Panc1 (cell line): Measurements from ENCODE around the gene TARP.
A peak's percentile ranks its signal among the peaks of the same experiment; 100 is the strongest.

Experiments
- ATAC-seq: fragments of 200-7000 bp; cut with Tn5 transposase; 2 replicates; pipeline ENCODE4 v1.9.1; 2020; ENCODE audit warnings: mild to moderate bottlenecking, moderate library complexity
- BruUV-seq: library from RNA; stranded (reverse); fragments of 400-500 nt; replicated peaks from 2 replicates; lab custom pipeline; 2021; lab: Mats Ljungman, UMichigan
- CTCF ChIA-PET: fragments of 300-600 bp; sonication (Branson Sonifier 250); formaldehyde crosslinking; loops from one replicate; lab custom pipeline; 2022; ENCODE audit warnings: antibody characterized with exemption; lab: Charles Lee
- POLR2A ChIA-PET: fragments of 300-600 bp; sonication (Branson Sonifier 250); formaldehyde crosslinking; loops from one replicate; lab custom pipeline; 2022; ENCODE audit warnings: antibody characterized with exemption; lab: Charles Lee
- DNase-seq: peaks from one replicate; pipeline ENCODE4 v3.0.0-alpha.2; 2010; ENCODE audit warnings: low read depth, low spot score
- H3K27ac ChIP-seq: 2 replicates; pipeline ENCODE4 v1.5.1; 2011; ENCODE audit warnings: mild to moderate bottlenecking, low read length, inconsistent platforms
- H3K27me3 ChIP-seq: fragments of 200-500 bp; sonication (Bioruptor generic); 2 replicates; pipeline ENCODE4 v1.6.0; 2014; ENCODE audit warnings: low read length, inconsistent platforms; ENCODE audit not compliant: control insufficient read depth, insufficient read depth
- H3K36me3 ChIP-seq: fragments of 200-500 bp; sonication (Bioruptor generic); 2 replicates; pipeline ENCODE4 v1.5.1; 2014; ENCODE audit warnings: inconsistent platforms, mild to moderate bottlenecking, low read length, moderate library complexity; ENCODE audit not compliant: control insufficient read depth, insufficient read depth
- H3K4me1 ChIP-seq: 2 replicates; pipeline ENCODE4 v1.5.1; 2011; ENCODE audit warnings: inconsistent platforms, mild to moderate bottlenecking, low read length, moderate library complexity; ENCODE audit not compliant: control insufficient read depth, insufficient read depth
- H3K4me3 ChIP-seq, 2 experiments: 2 replicates each; pipeline ENCODE4 v1.5.1; 2011 to 2012; ENCODE audit warnings: low read depth in 2 of 2, low read length in 2 of 2, mild to moderate bottlenecking in 2 of 2, inconsistent platforms in 1 of 2, moderate library complexity in 1 of 2
- H3K9me3 ChIP-seq: fragments of 200-500 bp; sonication (Bioruptor generic); 2 replicates; pipeline ENCODE4 v1.5.1; 2014; ENCODE audit warnings: low read depth, mild to moderate bottlenecking, inconsistent platforms, low read length, moderate library complexity; ENCODE audit not compliant: control insufficient read depth, insufficient read depth
- POLR2AphosphoS5 ChIP-seq: IDR thresholded peaks from 2 replicates; pipeline ENCODE4 v1.6.1; 2012; ENCODE audit warnings: mild to moderate bottlenecking, low read depth, low read length, moderate library complexity
- SIN3A ChIP-seq: IDR thresholded peaks from 2 replicates; pipeline ENCODE4 v1.6.1; 2012; ENCODE audit warnings: low read depth, mild to moderate bottlenecking, low read length, moderate library complexity, borderline replicate concordance; ENCODE audit not compliant: insufficient read depth
- TCF7L2 ChIP-seq: IDR thresholded peaks from 2 replicates; pipeline ENCODE4 v1.6.1; 2011; ENCODE audit warnings: mild to moderate bottlenecking, low read depth, low read length, inconsistent platforms
- in situ Hi-C: cut with HindIII; loops from 2 replicates; pipeline ENCODE4 v1.10.0; 2016; ENCODE audit warnings: low sequenced_read_pairs, low pct_unique_long_range_greater_than_20kb
- intact Hi-C: fragments of 100-400 bp; cut with micrococcal nuclease; formaldehyde crosslinking; loops from one replicate; pipeline ENCODE4 v1.10.0; 2022; ENCODE audit not compliant: unreplicated experiment
- TF ChIP-seq, protein P1 (sequence below), 2 experiments: IDR thresholded peaks; 2 replicates each; pipeline ENCODE4 v1.6.1; 2011 to 2012; ENCODE audit warnings: low read depth in 2 of 2, control low read depth in 1 of 2, low read length in 1 of 2, mild to moderate bottlenecking in 1 of 2, moderate library complexity in 1 of 2; ENCODE audit not compliant: insufficient read depth in 1 of 2
- TF ChIP-seq, protein P2 (sequence below): fragments of 450-650 bp; IDR thresholded peaks from 2 replicates; pipeline ENCODE4 v1.5.1; 2017; ENCODE audit warnings: mild to moderate bottlenecking

Gene TARP

DNA sequence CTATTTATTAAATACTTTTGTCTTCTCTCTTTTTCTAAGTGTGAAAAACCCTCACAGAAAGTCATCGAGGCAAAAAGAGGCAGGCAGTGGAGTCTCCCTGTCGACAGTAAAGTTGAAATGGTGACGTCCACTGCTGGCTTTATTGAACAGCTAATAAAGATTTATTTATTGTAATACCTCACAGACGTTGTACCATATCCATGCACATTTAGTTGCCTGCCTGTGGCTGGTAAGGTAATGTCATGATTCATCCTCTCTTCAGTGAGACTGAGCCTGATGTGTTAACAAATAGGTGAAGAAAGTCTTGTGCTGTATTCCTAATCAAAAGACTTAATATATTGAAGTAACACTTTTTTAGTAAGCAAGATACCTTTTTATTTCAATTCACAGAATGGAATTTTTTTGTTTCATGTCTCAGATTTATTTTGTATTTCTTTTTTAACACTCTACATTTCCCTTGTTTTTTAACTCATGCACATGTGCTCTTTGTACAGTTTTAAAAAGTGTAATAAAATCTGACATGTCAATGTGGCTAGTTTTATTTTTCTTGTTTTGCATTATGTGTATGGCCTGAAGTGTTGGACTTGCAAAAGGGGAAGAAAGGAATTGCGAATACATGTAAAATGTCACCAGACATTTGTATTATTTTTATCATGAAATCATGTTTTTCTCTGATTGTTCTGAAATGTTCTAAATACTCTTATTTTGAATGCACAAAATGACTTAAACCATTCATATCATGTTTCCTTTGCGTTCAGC, 43.4 kb downstream of the TARP start:
- TF ChIP-seq, protein P1, sequence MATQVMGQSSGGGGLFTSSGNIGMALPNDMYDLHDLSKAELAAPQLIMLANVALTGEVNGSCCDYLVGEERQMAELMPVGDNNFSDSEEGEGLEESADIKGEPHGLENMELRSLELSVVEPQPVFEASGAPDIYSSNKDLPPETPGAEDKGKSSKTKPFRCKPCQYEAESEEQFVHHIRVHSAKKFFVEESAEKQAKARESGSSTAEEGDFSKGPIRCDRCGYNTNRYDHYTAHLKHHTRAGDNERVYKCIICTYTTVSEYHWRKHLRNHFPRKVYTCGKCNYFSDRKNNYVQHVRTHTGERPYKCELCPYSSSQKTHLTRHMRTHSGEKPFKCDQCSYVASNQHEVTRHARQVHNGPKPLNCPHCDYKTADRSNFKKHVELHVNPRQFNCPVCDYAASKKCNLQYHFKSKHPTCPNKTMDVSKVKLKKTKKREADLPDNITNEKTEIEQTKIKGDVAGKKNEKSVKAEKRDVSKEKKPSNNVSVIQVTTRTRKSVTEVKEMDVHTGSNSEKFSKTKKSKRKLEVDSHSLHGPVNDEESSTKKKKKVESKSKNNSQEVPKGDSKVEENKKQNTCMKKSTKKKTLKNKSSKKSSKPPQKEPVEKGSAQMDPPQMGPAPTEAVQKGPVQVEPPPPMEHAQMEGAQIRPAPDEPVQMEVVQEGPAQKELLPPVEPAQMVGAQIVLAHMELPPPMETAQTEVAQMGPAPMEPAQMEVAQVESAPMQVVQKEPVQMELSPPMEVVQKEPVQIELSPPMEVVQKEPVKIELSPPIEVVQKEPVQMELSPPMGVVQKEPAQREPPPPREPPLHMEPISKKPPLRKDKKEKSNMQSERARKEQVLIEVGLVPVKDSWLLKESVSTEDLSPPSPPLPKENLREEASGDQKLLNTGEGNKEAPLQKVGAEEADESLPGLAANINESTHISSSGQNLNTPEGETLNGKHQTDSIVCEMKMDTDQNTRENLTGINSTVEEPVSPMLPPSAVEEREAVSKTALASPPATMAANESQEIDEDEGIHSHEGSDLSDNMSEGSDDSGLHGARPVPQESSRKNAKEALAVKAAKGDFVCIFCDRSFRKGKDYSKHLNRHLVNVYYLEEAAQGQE (IDR thresholded peaks at IDR 0.05; ENCODE audit: insufficient read depth in 1 of 2, low read depth in 2 of 2, low read length in 1 of 2), result no peak
- TF ChIP-seq POLR2AphosphoS5, result no peak
- TF ChIP-seq, protein P2, sequence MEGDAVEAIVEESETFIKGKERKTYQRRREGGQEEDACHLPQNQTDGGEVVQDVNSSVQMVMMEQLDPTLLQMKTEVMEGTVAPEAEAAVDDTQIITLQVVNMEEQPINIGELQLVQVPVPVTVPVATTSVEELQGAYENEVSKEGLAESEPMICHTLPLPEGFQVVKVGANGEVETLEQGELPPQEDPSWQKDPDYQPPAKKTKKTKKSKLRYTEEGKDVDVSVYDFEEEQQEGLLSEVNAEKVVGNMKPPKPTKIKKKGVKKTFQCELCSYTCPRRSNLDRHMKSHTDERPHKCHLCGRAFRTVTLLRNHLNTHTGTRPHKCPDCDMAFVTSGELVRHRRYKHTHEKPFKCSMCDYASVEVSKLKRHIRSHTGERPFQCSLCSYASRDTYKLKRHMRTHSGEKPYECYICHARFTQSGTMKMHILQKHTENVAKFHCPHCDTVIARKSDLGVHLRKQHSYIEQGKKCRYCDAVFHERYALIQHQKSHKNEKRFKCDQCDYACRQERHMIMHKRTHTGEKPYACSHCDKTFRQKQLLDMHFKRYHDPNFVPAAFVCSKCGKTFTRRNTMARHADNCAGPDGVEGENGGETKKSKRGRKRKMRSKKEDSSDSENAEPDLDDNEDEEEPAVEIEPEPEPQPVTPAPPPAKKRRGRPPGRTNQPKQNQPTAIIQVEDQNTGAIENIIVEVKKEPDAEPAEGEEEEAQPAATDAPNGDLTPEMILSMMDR, result no peak
- TF ChIP-seq TCF7L2, result no peak
- no peak for TF ChIP-seq SIN3A
- DNase-seq, result no peak
- H3K4me1 ChIP-seq, result no peaks in the 10 kb centered on the region
- ChIA-PET POLR2A (no interaction called here), CTCF (no interaction called here)
- ATAC-seq, result no peak
- peaks cover 13% of the 10 kb centered on the region; the same call in 1 of the 2 replicates for H3K36me3 ChIP-seq
- H3K9me3 ChIP-seq, result no peaks in the 10 kb centered on the region
- intact Hi-C loops, result no loop called here
- in situ Hi-C loops, result no loop called here
- no peak overlapping the region for H3K27ac ChIP-seq
- H3K27me3 ChIP-seq, result no peaks in the 10 kb centered on the region
- H3K4me3 ChIP-seq, result no peak overlapping the region
- BruUV-seq, result TSS peak; percentile 61

DNA sequence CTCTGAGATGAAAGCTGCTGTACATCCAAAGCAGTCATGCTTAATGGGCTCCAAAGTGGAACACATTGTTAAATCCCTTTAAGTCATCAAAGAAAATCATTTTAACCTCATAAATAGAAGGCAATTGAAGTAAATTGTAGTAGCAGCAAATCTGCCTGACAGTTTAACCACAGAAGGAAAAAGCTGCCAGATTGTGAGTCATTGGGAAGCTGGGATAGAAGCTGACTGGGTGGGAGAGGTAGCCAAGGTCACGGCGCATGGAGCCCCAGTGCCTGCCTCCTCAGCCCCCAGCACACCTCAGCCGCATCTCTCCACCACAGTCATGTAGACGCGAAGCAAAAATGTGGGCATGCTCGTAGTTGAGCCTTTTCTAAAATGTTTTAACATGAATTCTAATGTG, 44.0 kb downstream of the TARP start:
- Histone ChIP-seq H3K4me1 (no peaks in the 10 kb centered on the region), H3K27me3 (no peaks in the 10 kb centered on the region), H3K27ac (no peak overlapping the region), H3K36me3 (peaks cover 13% of the 10 kb centered on the region; the same call in 1 of the 2 replicates), H3K9me3 (no peaks in the 10 kb centered on the region), H3K4me3 (no peak overlapping the region)
- DNase-seq (no peak), ATAC-seq (no peak)
- CTCF ChIA-PET, result no interaction called here
- BruUV-seq, result no TSS peak
- intact Hi-C loops (no loop called here), in situ Hi-C loops (no loop called here)
- TF ChIP-seq POLR2AphosphoS5 (no peak), SIN3A (no peak), TCF7L2 (no peak)
- TF ChIP-seq, protein P2, result no peak
- TF ChIP-seq, protein P1 (IDR thresholded peaks at IDR 0.05; ENCODE audit: insufficient read depth in 1 of 2, low read depth in 2 of 2, low read length in 1 of 2), result no peak
- POLR2A ChIA-PET, result no interaction called here
